ENCODE measurements around the gene PHLDA1.
"Not testable (repeated sequence)": the region's sequence is repeated elsewhere in the genome, so short reads cannot be mapped to it uniquely, and the experiment has no call there.

Gene PHLDA1

GRCh38 chr12:76018111-76018510, 13.5 kb downstream of the PHLDA1 start:
- peak; percentile 76 to 89 for DNase-seq

GRCh38 chr12:76014007-76014406, 17.6 kb downstream of the PHLDA1 start:
- no peak for DNase-seq

DNA sequence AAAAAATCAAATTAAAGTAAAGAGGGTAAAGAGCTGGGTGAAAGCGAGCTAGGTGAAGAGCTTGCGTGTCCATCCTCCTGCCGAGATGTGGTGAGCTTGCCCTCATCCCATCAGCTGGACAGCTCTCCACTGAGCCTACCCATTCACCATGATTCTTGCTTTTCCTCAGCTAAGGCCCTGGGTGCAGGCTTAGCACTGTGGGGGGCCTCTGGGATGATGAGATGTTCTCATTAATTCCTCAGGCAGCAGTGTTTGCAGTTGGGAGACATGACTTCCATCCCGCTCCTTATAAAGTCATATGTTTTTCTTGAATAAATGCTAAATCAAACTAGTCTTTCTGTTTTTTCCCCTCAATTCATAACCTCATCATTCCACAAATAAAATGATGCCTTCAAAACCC, 18.0 kb downstream of the PHLDA1 start:
- DNase-seq: no peak

DNA sequence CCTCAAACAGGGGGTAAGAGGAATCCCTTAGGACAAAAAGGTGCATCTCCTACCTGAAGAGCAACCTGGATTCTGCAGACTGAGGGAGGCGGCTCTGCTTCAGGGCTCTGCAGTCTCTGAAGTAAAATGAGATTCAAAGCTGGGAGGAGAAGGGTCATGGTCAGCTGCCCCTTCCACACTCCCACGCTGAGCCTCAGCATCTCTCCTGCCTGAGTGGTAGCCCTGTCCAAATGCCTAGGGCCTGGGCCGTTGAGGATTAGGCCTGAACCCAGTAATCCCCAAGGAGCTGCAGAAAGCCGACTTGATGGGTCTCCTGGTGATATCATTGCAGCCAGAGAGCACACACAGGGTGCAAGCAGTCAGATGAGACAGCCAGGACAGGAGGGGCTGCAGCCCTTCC, 18.9 kb downstream of the PHLDA1 start:
- DNase-seq: no peak

- DNase-seq: no peak
Measured at GRCh38 chr12:76010732-76011458, 20.7 kb downstream of the PHLDA1 start.

- DNase-seq: no peak
Measured at GRCh38 chr12:76008428-76008827, 23.1 kb downstream of the PHLDA1 start.

DNA sequence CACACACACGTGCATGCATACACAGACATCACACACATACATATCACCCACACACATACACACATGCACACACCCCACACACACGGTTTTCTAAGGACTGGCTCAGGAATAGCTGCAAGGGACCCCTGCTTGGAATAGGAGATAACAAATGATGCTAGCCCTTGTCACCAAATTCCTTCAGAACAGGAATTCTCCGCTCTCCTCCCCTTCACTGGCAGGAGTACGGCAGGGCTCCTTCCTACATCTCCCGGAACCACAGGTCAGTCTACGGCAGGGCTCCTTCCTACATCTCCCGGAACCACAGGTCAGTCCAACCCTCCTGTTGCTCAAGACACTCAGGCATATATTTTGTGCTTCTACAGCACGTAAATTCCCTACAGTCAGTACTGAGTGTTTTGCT, 23.9 kb downstream of the PHLDA1 start:
- DNase-seq: no peak

DNA sequence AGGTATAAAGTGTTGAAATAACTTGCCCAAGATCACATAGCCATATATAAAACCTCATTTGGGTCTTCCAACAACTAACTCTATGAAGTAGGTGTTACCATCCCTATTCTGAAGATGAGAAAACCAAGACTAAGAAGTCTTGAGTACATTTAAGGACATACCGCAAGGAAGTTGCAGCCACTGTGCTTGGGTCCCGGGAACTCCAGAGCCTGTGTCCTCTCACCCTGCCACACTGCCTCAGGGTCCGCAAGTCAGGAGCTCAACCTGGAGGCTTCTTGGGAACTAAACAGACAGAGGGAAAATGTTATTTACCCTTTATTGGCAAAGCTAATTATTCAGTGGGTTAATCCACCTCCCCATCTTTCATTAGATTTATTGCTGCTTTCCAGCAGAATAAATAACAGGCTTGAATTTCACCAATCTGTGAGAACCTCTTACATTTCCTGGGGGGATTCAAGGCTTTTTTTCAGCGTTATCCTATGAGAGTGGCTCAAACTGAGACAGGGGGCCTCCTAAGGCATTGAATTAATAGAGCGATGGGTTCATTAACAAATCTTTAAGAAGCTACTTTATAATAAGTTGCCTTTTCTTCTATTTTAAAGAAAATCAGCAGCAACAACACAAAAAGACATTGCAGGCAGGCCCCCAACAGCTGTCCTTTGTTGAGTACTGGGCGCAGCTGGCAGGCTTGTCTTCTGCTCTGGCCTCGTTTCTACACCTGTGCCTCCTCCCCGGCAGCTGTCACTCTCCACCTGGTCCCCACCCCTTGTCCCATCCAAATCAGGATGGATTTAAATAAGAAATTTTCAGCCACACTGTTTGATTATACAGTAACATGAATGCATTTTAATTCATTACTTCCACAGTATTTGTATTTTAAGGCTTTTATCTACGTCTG, 25.3 kb downstream of the PHLDA1 start:
- no peak for DNase-seq

GRCh38 chr12:76003355-76003638, 28.3 kb downstream of the PHLDA1 start:
- no peak for DNase-seq

GRCh38 chr12:76002598-76003354, 28.8 kb downstream of the PHLDA1 start:
- no peak for DNase-seq

DNA sequence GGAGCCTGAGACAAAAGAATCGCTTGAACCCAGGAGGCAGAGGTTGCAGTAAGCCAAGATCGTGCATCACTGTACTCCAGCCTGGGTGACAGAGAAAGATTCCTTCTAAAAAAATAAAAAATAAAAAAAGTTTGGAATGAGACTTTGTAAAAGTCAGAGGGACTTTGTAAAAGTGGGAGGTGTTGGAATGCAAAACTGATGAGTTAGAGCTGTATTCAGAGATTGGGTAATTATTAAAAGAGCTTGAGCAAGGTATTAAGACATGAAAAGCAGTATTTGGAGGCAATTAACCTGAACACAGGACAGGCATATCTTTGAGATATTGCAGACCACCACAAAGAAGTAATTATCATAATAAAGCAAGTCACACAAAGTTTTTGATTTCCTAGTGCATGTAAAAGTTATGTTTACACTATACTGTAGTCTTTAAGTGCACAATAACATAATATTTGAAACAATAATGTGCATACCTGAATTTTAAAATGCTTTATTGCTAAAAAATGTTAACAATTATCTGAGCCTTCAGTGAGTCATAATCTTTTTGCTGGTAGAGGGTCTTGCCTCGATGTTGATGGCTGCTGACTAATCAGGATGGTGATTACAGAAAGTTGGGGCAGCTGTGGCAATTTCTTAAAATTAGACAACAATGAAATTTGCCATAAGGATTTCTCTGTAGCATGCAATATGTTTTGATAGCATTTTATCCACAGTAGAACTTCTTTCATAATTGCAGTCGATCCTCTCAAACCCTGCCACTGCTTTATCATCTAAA, 33.1 kb downstream of the PHLDA1 start:
- DNase-seq: no peak

GRCh38 chr12:75997658-75998057, 33.9 kb downstream of the PHLDA1 start:
- no peak for DNase-seq

DNA sequence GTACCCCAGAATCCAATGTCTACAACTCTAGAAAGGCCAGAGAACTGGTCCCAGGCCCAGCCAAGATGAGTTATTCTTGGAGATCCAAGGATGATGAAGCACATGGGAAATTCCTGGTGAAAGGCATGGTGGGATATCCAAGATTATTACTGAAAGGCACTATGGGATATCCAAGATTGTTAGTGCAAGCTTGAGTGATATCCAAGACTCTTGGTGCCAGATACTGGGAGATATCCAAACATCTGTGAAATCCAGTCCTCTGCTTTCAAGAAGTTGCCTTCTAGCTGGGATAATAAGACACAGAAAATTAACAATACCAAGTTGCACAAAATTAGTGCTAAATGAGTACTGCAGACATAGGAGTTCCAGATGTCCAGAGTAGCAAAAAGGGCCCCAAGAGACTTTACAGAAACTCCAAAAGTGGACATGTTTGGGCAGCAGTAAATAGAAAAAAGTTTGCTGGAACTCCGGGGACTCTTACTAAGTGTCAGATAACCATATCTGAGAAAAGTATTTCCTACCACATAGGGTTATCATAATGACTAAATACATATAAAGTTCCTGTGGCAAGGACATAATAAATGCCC, 34.6 kb downstream of the PHLDA1 start:
- no peak for DNase-seq

- no peak for DNase-seq
Measured at GRCh38 chr12:75995691-75996090, 35.9 kb downstream of the PHLDA1 start.

DNA sequence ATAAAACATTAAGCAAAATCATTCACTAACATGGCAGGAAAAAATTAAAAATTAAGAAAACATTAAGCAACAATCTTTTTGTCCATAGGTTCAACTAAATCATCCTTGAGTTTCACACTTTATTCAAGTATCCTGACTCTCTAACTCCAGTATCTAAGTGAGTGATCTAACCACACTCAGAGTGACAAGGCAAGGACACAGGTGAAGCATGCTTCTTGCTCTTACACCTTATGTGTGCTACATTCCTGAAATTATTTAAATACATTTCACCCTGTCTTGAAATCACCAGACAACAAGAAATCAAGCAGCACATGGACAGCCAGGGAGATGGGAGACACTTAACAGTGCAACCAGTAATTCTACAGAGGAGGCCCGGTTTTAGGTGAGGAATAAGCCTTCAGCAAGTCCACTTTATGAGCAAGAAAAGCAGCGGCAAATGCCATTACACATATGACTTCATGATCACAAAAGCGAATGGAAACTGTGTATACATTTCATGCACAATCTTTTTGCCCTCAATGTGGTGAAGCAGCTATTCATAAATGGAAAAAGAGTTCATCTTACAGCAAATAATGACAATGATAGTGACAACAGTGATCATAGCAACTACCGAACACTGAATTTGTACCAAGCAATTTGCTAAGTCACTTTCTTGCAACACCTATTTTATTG, 37.4 kb downstream of the PHLDA1 start:
- no peak for DNase-seq

- no peak for DNase-seq
Measured at GRCh38 chr12:75991753-75992152, 39.8 kb downstream of the PHLDA1 start.

DNA sequence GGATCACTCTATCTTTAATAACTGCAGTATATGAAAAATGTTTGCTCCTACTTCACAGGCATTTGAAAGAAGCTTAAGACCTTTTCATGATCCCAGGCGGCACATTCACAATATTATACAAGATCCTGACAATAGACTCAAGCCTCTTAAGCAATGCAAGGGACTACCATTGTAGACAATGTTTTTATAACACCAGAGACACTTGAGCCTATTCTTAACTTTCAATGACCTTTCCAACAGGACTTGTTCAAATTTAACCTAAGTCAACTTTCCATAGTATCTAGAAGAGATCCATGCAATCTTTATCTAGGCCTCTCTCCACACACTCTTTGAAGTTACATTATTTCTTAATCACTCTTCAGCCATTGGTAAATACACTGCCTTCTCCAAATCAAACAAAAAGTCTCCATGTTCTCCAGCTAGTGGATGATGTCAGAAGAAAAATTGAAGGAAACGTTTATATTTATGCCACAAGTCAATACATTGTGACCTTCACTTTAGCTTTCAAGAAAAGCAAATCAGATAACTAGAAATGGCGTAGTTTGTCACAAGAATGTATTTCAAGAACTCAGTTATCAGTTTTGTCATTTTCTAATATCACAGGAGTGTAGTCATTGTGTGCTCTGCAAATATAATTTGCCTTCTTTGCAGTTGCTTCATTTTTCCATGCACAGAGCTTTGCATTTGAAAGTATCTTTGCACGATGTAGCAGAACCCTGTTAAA, 41.2 kb downstream of the PHLDA1 start:
- no peak for DNase-seq

GRCh38 chr12:75987709-75988108, 43.9 kb downstream of the PHLDA1 start:
- not testable (repeated sequence) for DNase-seq

DNA sequence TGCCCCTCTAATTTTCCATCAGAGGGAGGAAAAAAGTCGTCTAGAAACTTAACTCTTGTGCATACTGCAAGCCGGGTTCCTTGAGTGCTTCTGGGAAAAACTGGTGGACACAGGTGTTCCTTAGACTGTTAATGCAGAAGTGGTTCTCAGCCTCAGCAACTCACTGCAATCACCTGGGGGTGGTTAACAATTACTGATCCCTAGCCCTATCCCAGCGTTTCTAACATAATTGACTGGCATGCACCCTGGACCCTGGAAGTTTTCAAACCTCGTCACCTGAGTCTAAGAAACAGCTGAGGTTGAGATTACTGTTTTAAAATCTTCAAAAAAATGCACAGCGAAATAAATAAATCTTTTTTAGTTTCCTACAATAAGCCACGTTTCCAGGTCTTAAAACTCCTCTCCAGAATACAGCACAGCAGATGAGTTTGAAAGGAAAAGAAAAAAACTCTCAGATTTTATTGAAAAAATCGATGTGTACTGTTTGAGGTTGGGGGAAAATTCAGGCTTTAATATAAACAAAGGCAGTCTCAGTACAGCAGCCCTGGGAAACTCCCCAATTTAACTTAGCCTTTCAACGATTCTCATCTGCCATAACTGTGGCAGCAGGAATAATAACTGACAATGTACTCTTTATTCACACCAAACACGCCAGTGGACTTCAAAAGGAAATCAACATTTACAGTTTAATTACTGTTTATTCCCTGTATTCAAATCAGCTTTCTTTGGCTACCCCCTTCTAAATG, 45.4 kb downstream of the PHLDA1 start:
- no peak for DNase-seq

DNA sequence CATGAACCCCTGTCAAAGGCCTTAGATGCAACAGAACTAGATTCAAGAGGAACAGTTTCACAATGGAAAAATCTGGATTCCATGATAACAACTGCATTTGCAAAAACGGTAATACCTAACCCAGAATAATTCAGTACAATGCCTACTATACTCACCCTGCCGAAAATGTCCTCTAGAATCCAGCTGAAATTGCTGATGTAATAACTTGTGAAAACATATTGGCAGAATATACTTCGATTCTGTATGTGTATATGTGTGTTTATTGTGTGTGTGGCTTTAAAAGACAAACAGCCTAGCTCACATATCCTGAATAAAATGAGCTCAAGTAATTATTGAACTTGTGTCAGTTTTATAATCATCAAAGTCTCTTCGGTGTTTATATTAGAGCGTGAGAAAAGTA, 46.0 kb downstream of the PHLDA1 start:
- no peak for DNase-seq

Measured in inflammatory macrophage (primary cell).